Body of pancreas (tissue), 4 donors: ENCODE data around the gene HEBP2. TPM values are rescaled to one million over a fixed set of nuclear protein-coding genes. Genes with fewer than 3 reads are reported as not detected.

ENCODE experiments used
- ATAC-seq: fragments of 150-250 bp; one replicate; pipeline ENCODE4 v1.9.1; 2016
- DNase-seq, 4 donors: peaks; one replicate each; pipeline ENCODE4 v3.0.0-alpha.2; 2019
- H3K27ac ChIP-seq, 4 donors: fragments of 200-600 bp; sonication (generic); 1 replicate in 3 of 4; 2 replicates in 1 of 4; pipeline versions ENCODE4 v1.5.1 to v1.6.1; 2016 to 2019; ENCODE audit warnings: mild to moderate bottlenecking in 1 of 4, mixed read lengths in 1 of 4, moderate library complexity in 1 of 4
- H3K27me3 ChIP-seq, 2 donors: fragments of 200-600 bp; sonication (generic); one replicate each; pipeline ENCODE4 v1.6.0; 2016; ENCODE audit warnings: mild to moderate bottlenecking in 1 of 2
- H3K36me3 ChIP-seq, 2 donors: fragments of 200-600 bp; sonication (generic); replicated peaks in 1 of 2; 2 replicates each; pipeline ENCODE4 v1.5.1; 2016; ENCODE audit warnings: low read depth in 2 of 2; ENCODE audit not compliant: insufficient read depth in 1 of 2
- H3K4me1 ChIP-seq: fragments of 200-600 bp; sonication (generic); one replicate; pipeline ENCODE4 v1.6.0; 2016
- H3K4me3 ChIP-seq, 2 donors: fragments of 200-600 bp; sonication (generic); 1 replicate in 1 of 2; 2 replicates in 1 of 2; pipeline ENCODE4 v1.5.1; 2016 to 2019
- H3K9me3 ChIP-seq, 3 donors: fragments of 200-600 bp; sonication (generic); 1 replicate in 2 of 3; 2 replicates in 1 of 3; pipeline ENCODE4 v1.5.1; 2016
- CTCF ChIP-seq, 7 experiments: fragments of 450-650 bp in 4 of 7; fragments of 200-600 bp in 3 of 7; sonication (generic) in 3 of 7; IDR thresholded peaks; one replicate each; pipeline ENCODE4 v1.5.1; 2016 to 2019; ENCODE audit warnings: antibody characterized with exemption in 7 of 7
- POLR2A ChIP-seq, 3 donors: fragments of 450-650 bp; IDR thresholded peaks; one replicate each; pipeline ENCODE4 v1.6.1; 2016; ENCODE audit warnings: antibody characterized with exemption in 3 of 3, mild to moderate bottlenecking in 2 of 3
- WGBS, 2 donors: methylation state at CpG; one replicate each; pipeline ENCODE4 v1.1.5; 2017; 5-methylcytosine and 5-hydroxymethylcytosine counted together
- intact Hi-C: fragments of 100-400 bp; cut with DNase I; formaldehyde crosslinking; loops from one replicate; pipeline ENCODE4 v1.15.1; 2023
- total RNA-seq, 2 donors: library from RNA; depleted of rRNA; stranded (reverse); fragments of >200 nt; gene quantifications; one replicate each; pipeline ENCODE4 v1.1.0, GENCODE V29; 2016

The HEBP2 gene
- total RNA-seq, 2 donors from 2014 or later: 33.2 to 181 TPM

GRCh38 chr6:138371720-138372119 is 32.3 kb upstream of the HEBP2 start:
- intact Hi-C loops: no loop called here
- Histone ChIP-seq H3K27me3 (no peaks in the 10 kb centered on the region), H3K27ac (no peak overlapping the region), H3K4me3 (no peak overlapping the region), H3K9me3 (no peaks in the 10 kb centered on the region), H3K4me1 (peaks cover 10% of the 10 kb centered on the region), H3K36me3 (no peaks in the 10 kb centered on the region)
- WGBS, 2 donors: 24 to 28% methylated on average over 3 of the region's 3 CpGs
- ATAC-seq: no peak
- TF ChIP-seq CTCF (IDR thresholded peaks at IDR 0.05) (no peak), POLR2A (IDR thresholded peaks at IDR 0.05) (no peak)
- no peak for DNase-seq

GRCh38 chr6:138372711-138373463 is 31.1 kb upstream of the HEBP2 start:
- H3K36me3 ChIP-seq: no peaks in the 10 kb centered on the region
- DNase-seq (no peak), ATAC-seq (no peak)
- no peak overlapping the region for H3K4me3 ChIP-seq
- TF ChIP-seq POLR2A (IDR thresholded peaks at IDR 0.05): no peak
- peak in 1 of 7 experiments; percentile 6 for TF ChIP-seq CTCF (IDR thresholded peaks at IDR 0.05)
- H3K27ac ChIP-seq: no peak overlapping the region
- intact Hi-C loops: no loop called here
- no peaks in the 10 kb centered on the region for H3K9me3 ChIP-seq
- H3K4me1 ChIP-seq: peaks cover 10% of the 10 kb centered on the region
- no peaks in the 10 kb centered on the region for H3K27me3 ChIP-seq

DNA sequence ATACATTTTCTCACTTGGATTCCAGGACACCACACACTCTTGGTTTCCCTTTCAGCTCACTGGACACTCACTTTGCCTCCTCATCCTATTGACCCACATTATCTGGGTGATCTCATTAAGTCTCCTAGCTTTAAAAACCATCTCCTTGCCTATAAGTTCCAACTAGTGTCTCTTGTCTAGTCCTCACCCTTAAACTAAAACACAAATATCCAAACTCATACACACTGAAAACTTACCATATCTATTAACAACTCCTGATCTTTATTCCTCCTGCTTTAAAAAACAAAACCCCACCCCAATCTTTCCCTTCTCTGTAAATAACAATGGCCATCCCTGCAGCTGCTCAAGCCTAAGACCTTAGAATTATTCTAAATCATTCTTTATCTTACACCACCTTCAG is 29.8 kb upstream of the HEBP2 start:
- intact Hi-C loops: no loop called here
- TF ChIP-seq CTCF (IDR thresholded peaks at IDR 0.05) (no peak), POLR2A (IDR thresholded peaks at IDR 0.05) (no peak)
- DNase-seq (no peak), ATAC-seq (no peak)
- H3K4me1 ChIP-seq: peaks cover 10% of the 10 kb centered on the region
- H3K27me3 ChIP-seq: no peaks in the 10 kb centered on the region
- no peak overlapping the region for H3K4me3 ChIP-seq
- no peaks in the 10 kb centered on the region for H3K9me3 ChIP-seq
- no peaks in the 10 kb centered on the region for H3K36me3 ChIP-seq
- no peak overlapping the region for H3K27ac ChIP-seq

DNA sequence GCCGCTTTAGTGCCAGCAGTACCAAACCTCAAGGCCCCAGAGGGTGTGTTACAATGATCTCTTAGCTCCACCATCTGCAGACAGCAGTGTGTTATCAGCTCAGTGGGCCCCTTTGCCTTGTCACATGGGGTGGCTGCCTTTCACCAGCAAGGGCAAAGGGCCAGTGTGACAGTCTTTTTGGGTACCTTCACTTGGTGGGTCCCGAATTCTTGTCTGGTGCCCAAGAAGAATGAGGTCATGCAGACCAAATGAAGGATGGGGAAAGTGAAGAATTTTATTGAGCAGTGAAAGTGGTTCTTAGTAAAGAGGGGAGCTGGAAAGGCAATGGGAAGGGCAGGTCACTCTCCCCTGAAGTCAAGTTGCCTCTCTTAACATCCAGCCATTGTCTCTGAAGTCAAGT is 29.2 kb upstream of the HEBP2 start:
- TF ChIP-seq CTCF (IDR thresholded peaks at IDR 0.05) (no peak), POLR2A (IDR thresholded peaks at IDR 0.05) (no peak)
- Histone ChIP-seq H3K9me3 (no peaks in the 10 kb centered on the region), H3K27me3 (no peaks in the 10 kb centered on the region), H3K4me3 (no peak overlapping the region), H3K36me3 (no peaks in the 10 kb centered on the region), H3K27ac (no peak overlapping the region), H3K4me1 (peaks cover 10% of the 10 kb centered on the region)
- no peak for DNase-seq
- 92 to 93% methylated on average over 2 of the region's 2 CpGs for WGBS, 2 donors
- ATAC-seq: no peak
- intact Hi-C loops: no loop called here

DNA sequence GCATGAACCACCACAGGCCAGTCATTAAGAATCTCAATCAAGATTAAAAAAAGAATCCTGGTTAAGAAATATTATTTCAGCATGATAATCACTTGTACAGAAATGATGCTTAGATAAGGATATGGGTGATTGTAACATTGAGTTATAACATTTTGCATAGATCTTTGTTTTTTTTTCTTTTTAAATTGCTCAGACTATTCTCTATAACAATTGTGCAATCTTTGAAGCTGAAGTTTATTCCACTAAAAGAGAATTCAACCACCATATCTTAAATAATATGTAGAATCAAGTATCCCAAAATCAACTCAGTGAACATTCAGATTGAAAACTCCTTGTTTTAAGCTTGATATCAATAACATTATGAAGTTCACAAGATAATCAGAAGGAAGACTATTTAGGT is 27.0 kb upstream of the HEBP2 start:
- Histone ChIP-seq H3K27ac (no peak overlapping the region), H3K36me3 (no peaks in the 10 kb centered on the region), H3K9me3 (no peaks in the 10 kb centered on the region), H3K27me3 (no peaks in the 10 kb centered on the region), H3K4me1 (no peaks in the 10 kb centered on the region), H3K4me3 (no peak overlapping the region)
- TF ChIP-seq CTCF (IDR thresholded peaks at IDR 0.05) (no peak), POLR2A (IDR thresholded peaks at IDR 0.05) (no peak)
- intact Hi-C loops: no loop called here
- DNase-seq (no peak), ATAC-seq (no peak)
